ENCODE measurements around the gene OR9A4.
"Not testable (repeated sequence)": the region's sequence is repeated elsewhere in the genome, so short reads cannot be mapped to it uniquely, and the experiment has no call there.

Gene OR9A4, protein sequence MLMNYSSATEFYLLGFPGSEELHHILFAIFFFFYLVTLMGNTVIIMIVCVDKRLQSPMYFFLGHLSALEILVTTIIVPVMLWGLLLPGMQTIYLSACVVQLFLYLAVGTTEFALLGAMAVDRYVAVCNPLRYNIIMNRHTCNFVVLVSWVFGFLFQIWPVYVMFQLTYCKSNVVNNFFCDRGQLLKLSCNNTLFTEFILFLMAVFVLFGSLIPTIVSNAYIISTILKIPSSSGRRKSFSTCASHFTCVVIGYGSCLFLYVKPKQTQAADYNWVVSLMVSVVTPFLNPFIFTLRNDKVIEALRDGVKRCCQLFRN

GRCh38 chr7:141916099-141916498 is at the start of gene OR9A4:
TSS of gene OR9A4 (plus strand) at chr7:141916399. CDS start at chr7:141918876, 2,477 bp downstream.
- no peak for DNase-seq

DNA sequence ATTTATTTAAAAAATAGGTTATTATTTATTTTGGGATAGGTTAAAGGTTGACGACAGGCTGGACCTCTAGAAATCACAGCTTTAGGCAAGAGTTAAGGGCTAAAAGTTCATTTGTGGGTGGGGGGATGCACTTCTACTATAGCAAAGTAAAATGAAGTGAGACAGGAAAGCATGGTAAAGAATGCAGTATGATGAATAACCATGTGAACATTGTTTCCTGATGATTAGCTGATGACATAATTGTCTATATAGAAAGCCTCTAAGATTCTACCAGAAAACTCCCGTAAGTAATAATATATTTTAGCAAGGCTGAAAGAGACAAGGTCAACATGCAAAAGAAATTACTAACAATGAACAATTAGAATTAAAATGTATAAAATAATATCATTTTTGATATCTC is 49.2 kb upstream of the OR9A4 start:
- DNase-seq: no peak

DNA sequence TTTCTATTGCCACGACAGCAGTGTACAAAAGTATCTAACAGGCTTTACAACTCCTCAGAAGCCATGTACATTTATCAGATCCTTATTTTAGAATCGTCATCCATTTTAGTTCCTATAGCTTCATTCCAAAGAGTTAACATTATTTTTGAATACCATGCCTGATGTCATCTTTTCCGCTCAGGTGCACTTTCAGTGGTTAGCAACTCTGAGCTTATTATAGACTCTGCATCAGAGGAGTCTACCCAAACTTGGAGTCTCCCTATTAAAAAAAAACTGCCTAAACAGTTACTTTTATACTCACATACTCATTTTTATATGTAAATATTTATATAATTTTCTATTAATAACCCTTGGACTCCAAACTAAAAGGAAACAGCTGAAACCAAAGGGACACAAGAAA is 43.3 kb upstream of the OR9A4 start:
- DNase-seq: no peak

DNA sequence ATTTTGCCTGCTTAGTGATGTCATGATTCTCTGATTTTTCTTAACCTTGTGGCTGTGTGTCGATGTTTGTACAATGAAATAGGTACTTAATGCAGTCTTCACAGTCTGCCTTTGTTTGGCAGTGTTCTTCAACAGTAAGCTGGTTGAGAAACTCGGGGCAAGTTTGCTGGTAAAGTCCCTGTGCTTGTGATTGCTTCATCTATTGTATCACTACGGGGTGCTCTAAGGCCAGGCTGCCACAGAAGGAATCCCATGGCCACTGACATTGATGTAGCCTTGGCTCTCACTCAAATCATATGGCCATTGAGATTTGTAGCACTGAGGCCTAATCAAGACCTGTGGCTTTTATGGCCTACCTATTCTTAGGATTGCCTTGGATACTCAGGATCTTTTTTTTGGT is 41.4 kb upstream of the OR9A4 start:
- no peak for DNase-seq

DNA sequence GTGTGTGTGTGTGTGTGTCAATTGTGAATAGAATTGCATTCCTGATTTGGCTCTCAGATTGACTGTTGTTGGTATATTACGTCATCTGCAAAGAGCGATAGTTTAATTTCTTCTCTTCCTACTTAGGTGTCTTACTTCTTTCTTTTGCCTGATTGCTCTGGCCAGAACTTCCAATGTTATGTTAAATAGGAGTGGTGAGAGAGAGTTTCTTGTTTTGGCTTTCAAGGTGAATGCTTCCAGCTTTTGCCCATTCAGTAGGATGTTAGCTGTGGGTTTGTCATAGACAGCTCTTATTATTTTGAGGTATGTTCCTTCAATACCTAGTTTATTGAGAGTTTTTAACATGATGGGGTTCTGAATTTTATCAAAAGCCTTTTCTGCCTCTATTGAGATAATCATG is 40.7 kb upstream of the OR9A4 start:
- no peak for DNase-seq

DNA sequence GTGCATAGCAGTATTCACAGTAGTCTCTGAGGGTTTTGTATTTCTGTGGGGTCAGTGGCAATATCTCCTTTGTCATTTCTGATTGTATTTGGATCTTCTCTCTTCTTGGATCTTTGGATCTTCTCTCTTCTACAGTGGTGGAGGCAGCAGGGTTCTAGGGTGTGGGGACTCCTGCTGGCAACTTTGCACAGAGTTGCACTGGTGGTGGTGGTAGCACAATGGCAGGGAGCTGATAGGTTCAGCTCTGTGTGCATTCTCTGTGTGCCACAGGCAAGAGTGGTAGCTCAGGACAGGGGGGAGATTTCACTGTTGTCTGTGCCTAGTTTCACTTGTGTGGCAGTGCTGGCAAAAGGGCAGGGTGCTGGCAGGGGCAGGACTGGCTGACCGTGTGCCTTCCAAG is 39.8 kb upstream of the OR9A4 start:
- DNase-seq: no peak

DNA sequence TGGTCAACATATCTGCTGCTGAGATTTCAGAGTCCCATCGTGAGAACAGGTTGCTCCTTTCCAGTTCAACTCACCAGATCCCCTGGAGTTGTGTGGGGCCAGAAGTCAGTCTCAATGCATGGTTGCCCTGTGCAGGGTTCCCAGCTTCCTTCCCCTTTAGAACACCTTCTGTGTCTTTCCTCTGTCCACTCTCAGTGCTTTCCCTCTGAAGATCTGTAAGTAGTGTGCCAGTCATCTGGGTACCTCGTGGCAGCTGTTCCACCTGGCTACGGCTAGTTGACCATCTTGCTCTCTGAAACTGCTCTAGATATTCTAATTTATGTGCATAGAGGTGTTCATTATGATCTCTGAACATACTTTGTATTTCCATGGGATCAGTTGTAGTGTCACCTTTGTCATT is 38.8 kb upstream of the OR9A4 start:
- no peak for DNase-seq

DNA sequence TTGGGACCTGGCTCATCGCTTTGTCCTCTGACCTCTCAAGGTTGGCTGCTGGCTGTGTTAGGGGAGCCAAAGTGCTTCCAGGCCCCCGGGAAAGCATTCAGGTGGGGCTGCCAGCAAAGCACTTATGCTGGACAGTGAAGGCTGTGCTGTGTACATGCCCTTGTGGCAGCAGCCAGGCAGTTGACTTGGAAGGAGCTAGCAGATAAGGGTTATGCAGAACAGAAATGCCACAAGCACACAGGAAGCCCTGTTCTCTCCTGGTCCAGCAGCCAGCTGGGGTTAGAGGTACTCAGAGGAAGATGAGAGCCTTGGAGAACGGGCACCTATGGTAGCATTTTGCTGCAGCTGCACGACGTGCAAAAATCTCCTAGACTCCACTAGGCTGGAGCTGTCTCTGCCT is 35.2 kb upstream of the OR9A4 start:
- no peak for DNase-seq

DNA sequence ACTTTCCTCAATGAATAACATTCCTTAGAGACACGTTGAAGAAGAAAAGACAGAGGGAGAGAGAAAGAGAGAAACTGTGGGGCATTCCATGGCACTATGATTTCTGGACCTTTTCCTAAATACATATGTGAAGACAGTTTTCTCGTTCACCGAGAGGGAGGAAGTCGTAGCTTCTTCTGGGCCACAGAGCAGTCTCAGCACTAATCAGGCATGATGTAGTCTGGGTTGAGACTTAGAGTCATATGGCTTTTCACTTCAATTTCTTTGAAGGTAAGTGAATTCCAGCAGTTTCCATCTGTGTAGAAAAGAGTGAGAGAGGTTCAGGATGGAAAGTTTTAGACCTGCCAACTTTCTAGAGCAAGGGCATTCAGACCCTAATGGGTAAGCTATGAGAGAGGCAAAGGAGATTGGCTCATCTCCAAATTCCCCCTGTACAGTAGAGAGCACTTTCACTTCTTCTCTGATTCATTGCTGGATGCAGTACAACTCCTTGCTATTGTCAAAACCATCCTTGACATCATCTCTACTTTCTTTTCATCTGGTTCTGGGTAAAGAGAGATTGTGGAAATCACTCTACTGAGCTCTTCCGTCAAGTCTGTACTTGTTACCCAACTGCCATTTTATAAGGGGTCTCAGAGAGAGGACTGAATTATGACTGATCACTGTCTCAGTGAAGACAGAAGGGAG is 31.5 kb upstream of the OR9A4 start:
- DNase-seq: no peak

DNA sequence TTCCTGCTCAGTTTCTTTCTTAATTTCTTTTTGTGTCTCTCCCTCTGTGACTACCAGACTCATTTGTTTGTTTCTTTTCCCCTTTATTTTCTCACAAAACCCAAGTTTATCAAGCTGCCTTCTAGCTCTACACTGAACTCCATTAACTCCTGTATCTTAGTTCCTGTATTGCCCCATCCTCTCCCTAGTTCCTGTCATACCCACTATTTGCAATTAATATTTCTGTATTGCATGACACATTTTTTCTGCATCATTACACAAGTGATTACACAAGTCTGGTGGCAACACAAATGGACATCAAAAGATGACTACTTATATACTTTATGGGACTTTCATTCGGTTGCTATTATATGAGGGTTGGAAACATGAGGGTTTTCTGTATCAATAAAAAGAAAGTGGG is 26.9 kb upstream of the OR9A4 start:
- no peak for DNase-seq

DNA sequence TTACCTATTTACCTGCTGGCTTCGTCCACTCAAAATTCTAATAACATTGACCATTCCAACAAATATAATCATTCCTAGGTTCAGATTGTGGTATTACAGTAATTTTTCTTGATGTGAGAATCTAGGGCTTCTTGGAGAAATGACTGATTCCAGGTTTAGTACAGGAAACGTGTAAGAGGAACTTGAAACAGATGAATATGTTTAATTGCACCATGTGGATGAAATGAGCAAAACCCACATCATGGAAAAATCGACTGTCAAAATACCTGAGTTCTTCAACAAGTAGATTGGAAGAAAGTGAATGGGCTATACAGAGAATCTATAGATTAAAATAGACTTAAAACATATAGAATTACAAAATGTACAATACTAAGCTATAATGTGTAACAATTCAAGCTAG is 24.9 kb upstream of the OR9A4 start:
- DNase-seq: no peak

GRCh38 chr7:141899366-141899765 is 16.8 kb upstream of the OR9A4 start:
- not testable (repeated sequence) for DNase-seq

DNA sequence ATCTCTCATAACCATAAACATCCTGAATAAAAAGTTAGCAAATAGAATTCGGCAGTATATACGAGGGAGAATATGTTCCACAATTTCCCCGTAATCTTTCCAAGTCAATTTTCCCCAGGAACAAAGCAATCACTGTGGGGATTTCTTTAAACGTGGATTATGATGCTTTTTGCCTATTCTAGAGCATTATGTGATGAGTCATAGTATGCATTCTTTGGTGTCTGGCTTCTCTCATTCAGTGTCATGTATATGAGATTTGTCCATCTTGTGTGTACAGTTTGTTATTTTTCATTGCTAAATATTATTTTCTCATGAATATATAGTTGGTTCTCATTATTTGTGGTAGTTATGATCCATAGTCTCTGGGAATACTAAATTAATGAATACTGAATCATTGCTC is 9.9 kb upstream of the OR9A4 start:
- DNase-seq: no peak

DNA sequence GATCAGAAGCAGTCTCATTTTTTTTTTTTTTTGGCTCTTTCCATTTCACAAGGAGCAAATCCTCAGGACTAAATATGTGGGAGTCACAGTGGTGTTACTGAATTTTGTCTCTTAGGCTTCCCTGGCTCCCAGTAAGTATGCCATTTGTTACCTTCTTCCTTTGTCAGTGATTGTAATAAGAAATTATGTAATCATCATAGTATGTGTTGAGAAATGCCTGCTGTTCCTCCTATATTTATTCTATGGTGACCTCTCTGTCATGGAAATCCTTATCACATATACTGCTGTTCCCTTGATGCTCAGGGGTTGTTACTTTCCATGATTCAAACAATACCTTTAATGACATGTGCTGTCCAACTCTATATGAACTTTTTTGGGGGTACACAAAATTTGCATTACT is 4.8 kb upstream of the OR9A4 start:
- no peak for DNase-seq

DNA sequence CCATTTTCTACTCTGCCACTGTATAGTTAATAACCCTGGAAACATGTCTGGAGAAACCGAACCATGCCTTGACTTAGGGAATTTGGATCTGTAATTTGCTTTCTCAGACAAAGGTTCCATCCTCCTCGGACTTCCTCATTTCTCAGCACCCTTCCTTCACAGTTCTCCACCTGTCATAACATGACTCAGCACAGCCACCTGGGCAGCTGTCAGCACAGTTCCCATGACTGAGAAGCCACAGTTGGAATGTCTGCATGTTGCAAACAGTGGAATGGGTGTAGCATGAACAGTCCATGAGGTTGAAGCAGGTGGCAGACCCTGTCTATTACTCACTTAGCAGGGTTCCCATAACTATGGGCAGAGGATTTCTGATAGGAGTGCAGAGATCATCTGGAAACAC is 634 bp upstream of the OR9A4 start:
- no peak for DNase-seq

DNA sequence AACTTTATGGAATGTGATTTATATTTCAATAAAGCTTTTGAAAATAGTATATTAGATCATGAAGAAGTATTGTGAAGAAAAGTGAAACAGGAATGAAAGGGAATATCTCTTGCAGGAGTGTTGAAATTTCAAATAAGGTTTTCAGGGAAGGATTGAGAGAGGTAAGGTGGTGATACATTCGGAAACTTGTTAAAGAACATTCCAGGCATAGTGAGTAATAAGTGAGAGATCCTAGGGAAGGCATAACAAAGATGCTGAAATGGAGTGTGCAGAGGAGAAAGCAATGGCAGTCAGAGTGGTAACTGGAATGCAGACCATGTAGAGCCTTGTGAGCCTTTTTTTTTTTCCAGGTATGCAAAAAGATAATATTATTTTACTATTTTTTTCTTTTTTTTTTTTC is 4.1 kb downstream of the OR9A4 start:
- DNase-seq: no peak

GRCh38 chr7:141928146-141928844 is 12.1 kb downstream of the OR9A4 start:
- DNase-seq: no peak

GRCh38 chr7:141928845-141929195 is 12.6 kb downstream of the OR9A4 start:
- DNase-seq: no peak

- DNase-seq: no peak
These were observed 14.0 kb downstream of the OR9A4 start for GRCh38 chr7:141930211-141930610.

DNA sequence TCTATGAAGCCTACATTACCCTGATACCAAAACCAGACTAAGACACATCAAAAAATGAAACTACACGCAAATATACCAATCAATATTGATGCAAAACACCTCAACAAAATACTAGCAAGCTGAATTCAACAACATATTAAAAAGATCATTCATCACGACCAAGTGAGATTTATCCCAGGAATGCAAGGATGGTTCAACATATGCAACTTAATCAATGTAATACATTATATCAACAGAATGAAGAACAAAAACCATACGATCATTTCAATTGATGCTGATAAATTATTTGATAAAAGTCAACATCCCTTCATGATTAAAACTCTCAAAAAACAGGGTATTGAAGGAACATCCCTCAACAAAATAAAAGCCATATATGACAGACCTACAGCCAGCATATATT is 24.9 kb downstream of the OR9A4 start:
- DNase-seq: no peak

DNA sequence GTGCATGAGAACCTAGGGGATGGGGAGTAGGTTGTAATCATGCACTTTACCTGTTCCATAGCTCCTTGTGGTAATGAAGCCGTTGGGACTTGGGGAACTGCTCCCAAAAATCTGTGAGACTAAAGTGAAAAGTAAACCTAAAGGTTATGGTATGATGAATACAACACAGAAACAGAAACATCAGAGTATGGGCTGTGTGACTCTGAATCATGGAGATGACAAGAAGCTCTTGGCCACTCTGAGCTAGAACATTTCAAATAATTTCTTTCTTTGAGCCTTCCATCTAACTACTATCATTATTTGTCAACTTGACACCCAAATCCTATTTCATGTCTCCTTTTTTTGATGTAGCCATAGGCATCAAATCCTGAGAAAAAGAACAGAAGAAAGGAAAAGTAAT is 27.6 kb downstream of the OR9A4 start:
- no peak for DNase-seq

- no peak for DNase-seq
These were observed 28.6 kb downstream of the OR9A4 start for GRCh38 chr7:141944811-141945210.

- no peak for DNase-seq
These were observed 29.2 kb downstream of the OR9A4 start for GRCh38 chr7:141945356-141945755.

GRCh38 chr7:141946796-141947195 is 30.6 kb downstream of the OR9A4 start, which contains the start of gene CLEC5A:
TSS of gene CLEC5A (minus strand) at chr7:141946974. CDS start at chr7:141946292, 682 bp downstream.
- no peak for DNase-seq

All from hematopoietic multipotent progenitor cell treated with erythropoietin and hydrocortisone succinate and interleukin-3 and kit ligand, for 8 days (in vitro differentiated cells).